ENCODE measurements around the gene LRRTM3.

The LRRTM3 gene

DNA sequence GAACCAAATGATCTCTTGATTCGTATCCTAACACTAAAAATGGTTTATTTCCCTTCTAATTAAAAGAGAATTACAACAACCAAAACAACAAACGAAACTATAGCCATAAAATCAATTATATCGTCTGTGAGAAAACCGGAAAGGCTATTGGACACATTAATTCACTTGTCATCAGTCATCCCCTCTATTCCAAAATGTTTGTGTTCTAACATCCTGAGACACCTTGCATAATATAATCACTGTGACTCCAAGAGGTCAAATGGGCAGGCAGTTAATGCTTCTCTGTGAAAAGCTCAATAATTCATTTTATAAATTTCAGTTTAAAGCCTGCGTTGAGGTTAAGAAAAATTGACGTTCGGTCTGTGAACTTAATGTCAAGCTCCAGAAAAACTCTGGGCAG, 463 bp upstream of the LRRTM3 start:
- DNase-seq (ENCODE audit: low read depth) = no peak
- no peak overlapping the region for H3K4me3 ChIP-seq (ENCODE audit: low read length)
- TF ChIP-seq, protein P1, sequence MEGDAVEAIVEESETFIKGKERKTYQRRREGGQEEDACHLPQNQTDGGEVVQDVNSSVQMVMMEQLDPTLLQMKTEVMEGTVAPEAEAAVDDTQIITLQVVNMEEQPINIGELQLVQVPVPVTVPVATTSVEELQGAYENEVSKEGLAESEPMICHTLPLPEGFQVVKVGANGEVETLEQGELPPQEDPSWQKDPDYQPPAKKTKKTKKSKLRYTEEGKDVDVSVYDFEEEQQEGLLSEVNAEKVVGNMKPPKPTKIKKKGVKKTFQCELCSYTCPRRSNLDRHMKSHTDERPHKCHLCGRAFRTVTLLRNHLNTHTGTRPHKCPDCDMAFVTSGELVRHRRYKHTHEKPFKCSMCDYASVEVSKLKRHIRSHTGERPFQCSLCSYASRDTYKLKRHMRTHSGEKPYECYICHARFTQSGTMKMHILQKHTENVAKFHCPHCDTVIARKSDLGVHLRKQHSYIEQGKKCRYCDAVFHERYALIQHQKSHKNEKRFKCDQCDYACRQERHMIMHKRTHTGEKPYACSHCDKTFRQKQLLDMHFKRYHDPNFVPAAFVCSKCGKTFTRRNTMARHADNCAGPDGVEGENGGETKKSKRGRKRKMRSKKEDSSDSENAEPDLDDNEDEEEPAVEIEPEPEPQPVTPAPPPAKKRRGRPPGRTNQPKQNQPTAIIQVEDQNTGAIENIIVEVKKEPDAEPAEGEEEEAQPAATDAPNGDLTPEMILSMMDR (conservative IDR thresholded peaks at IDR 0.05; ENCODE audit: low read length) = no peak

GRCh38 chr10:66926841-66927240, 1.0 kb downstream of the LRRTM3 start:
- TF ChIP-seq, protein P1 (conservative IDR thresholded peaks at IDR 0.05; ENCODE audit: low read length) = no peak
- DNase-seq (ENCODE audit: low read depth) = no peak
- H3K4me3 ChIP-seq (ENCODE audit: low read length) = no peak overlapping the region

DNA sequence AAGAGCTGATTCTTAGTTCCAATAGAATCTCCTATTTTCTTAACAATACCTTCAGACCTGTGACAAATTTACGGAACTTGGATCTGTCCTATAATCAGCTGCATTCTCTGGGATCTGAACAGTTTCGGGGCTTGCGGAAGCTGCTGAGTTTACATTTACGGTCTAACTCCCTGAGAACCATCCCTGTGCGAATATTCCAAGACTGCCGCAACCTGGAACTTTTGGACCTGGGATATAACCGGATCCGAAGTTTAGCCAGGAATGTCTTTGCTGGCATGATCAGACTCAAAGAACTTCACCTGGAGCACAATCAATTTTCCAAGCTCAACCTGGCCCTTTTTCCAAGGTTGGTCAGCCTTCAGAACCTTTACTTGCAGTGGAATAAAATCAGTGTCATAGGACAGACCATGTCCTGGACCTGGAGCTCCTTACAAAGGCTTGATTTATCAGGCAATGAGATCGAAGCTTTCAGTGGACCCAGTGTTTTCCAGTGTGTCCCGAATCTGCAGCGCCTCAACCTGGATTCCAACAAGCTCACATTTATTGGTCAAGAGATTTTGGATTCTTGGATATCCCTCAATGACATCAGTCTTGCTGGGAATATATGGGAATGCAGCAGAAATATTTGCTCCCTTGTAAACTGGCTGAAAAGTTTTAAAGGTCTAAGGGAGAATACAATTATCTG, 1.6 kb downstream of the LRRTM3 start:
- DNase-seq (ENCODE audit: low read depth) = no peak
- H3K4me3 ChIP-seq (ENCODE audit: low read length) = no peak overlapping the region
- TF ChIP-seq, protein P1 (conservative IDR thresholded peaks at IDR 0.05; ENCODE audit: low read length) = no peak

GRCh38 chr10:66927971-66928770, 2.3 kb downstream of the LRRTM3 start:
- DNase-seq (ENCODE audit: low read depth) = peak; percentile 1
- TF ChIP-seq, protein P1 (conservative IDR thresholded peaks at IDR 0.05; ENCODE audit: low read length) = no peak
- no peak overlapping the region for H3K4me3 ChIP-seq (ENCODE audit: low read length)

DNA sequence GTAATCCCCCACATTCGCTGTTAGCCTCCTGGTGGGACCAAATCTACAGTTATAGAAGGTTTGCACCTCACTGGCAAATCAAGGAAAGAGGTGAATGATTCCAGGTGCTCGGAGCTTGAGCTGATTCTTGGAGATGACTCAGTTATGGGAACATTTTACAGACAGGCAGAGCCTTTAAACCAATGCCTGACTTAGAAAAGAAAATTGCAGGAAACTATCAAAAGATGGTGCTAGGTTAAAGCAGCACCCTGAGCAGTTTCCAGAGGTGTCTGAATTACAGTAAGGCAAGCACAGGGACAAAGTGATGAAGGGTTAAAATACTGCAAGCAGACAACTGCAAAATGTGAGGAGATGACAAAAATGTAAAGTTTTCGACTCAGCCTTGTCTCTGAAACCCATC, 2.9 kb downstream of the LRRTM3 start:
- no peak for DNase-seq (ENCODE audit: low read depth)
- TF ChIP-seq, protein P1 (conservative IDR thresholded peaks at IDR 0.05; ENCODE audit: low read length) = no peak
- H3K4me3 ChIP-seq (ENCODE audit: low read length) = no peak overlapping the region

- H3K4me3 ChIP-seq (ENCODE audit: low read length) = no peak overlapping the region
- TF ChIP-seq, protein P1 (conservative IDR thresholded peaks at IDR 0.05; ENCODE audit: low read length) = no peak
- no peak for DNase-seq (ENCODE audit: low read depth)
These were observed 3.5 kb downstream of the LRRTM3 start for GRCh38 chr10:66929375-66929774.
